Smooth muscle cell (in vitro differentiated cells): Measurements from ENCODE around the gene LRRN2. TPM values are rescaled to one million over a fixed set of nuclear protein-coding genes. Genes with fewer than 3 reads are reported as not detected.

Experiments
- DNase-seq: peaks from one replicate; lab custom pipeline; 2025; ENCODE audit not compliant: unreplicated experiment; lab: John Stamatoyannopoulos, UW
- H2AFZ ChIP-seq: fragments of 200-600 bp; sonication (generic); 2 replicates; pipeline ENCODE4 v1.6.0; 2016; ENCODE audit warnings: antibody characterized with exemption, low read depth, mild to moderate bottlenecking
- H3F3A ChIP-seq: fragments of 200-600 bp; sonication (generic); 2 replicates; pipeline ENCODE4 v1.6.0; 2017; ENCODE audit warnings: antibody characterized with exemption, low read depth
- H3K27ac ChIP-seq: fragments of 200-600 bp; sonication (generic); 2 replicates; pipeline ENCODE4 v1.5.1; 2016; ENCODE audit warnings: low read depth, mild to moderate bottlenecking
- H3K27me3 ChIP-seq: fragments of 200-600 bp; sonication (generic); 2 replicates; pipeline ENCODE4 v1.6.1; 2016; ENCODE audit warnings: low read depth, mild to moderate bottlenecking
- H3K36me3 ChIP-seq: fragments of 200-600 bp; sonication (generic); 2 replicates; pipeline ENCODE4 v1.5.1; 2016; ENCODE audit warnings: low read depth
- H3K4me1 ChIP-seq: fragments of 200-600 bp; sonication (generic); 2 replicates; pipeline ENCODE4 v1.5.1; 2016; ENCODE audit warnings: low read depth
- H3K4me2 ChIP-seq: fragments of 200-600 bp; sonication (generic); 2 replicates; pipeline ENCODE4 v1.6.0; 2016; ENCODE audit warnings: mild to moderate bottlenecking
- H3K4me3 ChIP-seq: fragments of 200-600 bp; sonication (generic); 2 replicates; pipeline ENCODE4 v1.5.1; 2016; ENCODE audit warnings: mild to moderate bottlenecking
- H3K79me2 ChIP-seq: fragments of 200-600 bp; sonication (generic); 2 replicates; pipeline ENCODE4 v1.6.0; 2016; ENCODE audit warnings: low read depth, mild to moderate bottlenecking
- H3K9ac ChIP-seq: fragments of 200-600 bp; sonication (generic); 2 replicates; pipeline ENCODE4 v1.6.0; 2016; ENCODE audit warnings: low read depth
- H3K9me3 ChIP-seq: fragments of 200-600 bp; sonication (generic); replicated peaks from 2 replicates; pipeline ENCODE4 v1.5.1; 2016; ENCODE audit warnings: low read depth
- H4K20me1 ChIP-seq: fragments of 200-600 bp; sonication (generic); 2 replicates; pipeline ENCODE4 v1.6.0; 2016; ENCODE audit warnings: low read depth
- WGBS: methylation state at CpG from one replicate; pipeline ENCODE4 v1.1.7; 2016; ENCODE audit warnings: low lambda C conversion rate; 5-methylcytosine and 5-hydroxymethylcytosine counted together
- polyA plus RNA-seq: library from polyadenylated mRNA; unstranded; fragments of >200 nt; fragmentation: Nextera tagmentation; extraction: Ambion mirVana; gene quantifications from 2 replicates; pipeline ENCODE4 v1.2.1, GENCODE V29; 2016
- total RNA-seq: library from RNA; depleted of rRNA; stranded (reverse); fragments of >200 nt; gene quantifications from 2 replicates; pipeline ENCODE4 v1.2.3, GENCODE V29; 2014
- TF ChIP-seq, protein P1 (sequence below): fragments of 200-600 bp; sonication (generic); IDR thresholded peaks from 2 replicates; pipeline ENCODE4 v1.5.1; 2017; ENCODE audit warnings: borderline replicate concordance, mild to moderate bottlenecking, antibody characterized with exemption; ENCODE audit not compliant: insufficient read depth, poor library complexity, severe bottlenecking

Gene LRRN2
- total and polyA plus RNA-seq, 2 experiments from 2014 or later, result 1.3 to 2.4 TPM

DNA sequence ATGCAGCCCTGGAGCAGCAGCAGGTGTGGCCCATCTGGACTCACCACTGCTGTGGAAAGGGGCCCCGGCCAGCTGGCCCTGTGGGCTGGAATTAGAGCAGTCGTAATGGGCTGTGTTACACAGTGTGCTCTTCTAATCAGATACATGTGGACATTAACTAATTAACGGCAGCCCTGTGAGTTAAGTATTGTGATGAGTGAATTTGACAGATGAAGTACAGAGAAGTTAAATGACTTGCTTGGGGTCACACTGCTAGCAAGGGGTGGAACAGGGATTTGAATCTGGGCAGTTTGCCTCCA lies 110.7 kb downstream of the LRRN2 start:
- Histone ChIP-seq H3K9ac (no peak overlapping the region), H3K79me2 (no peaks in the 10 kb centered on the region), H2AFZ (no peak overlapping the region), H4K20me1 (no peaks in the 10 kb centered on the region), H3K36me3 (no peaks in the 10 kb centered on the region), H3F3A (no peaks in the 10 kb centered on the region), H3K27ac (no peak overlapping the region), H3K4me1 (peaks cover 8% of the 10 kb centered on the region), H3K27me3 (peaks cover 7% of the 10 kb centered on the region), H3K4me3 (no peak overlapping the region), H3K4me2 (no peak overlapping the region), H3K9me3 (no peaks in the 10 kb centered on the region)
- TF ChIP-seq, protein P1, sequence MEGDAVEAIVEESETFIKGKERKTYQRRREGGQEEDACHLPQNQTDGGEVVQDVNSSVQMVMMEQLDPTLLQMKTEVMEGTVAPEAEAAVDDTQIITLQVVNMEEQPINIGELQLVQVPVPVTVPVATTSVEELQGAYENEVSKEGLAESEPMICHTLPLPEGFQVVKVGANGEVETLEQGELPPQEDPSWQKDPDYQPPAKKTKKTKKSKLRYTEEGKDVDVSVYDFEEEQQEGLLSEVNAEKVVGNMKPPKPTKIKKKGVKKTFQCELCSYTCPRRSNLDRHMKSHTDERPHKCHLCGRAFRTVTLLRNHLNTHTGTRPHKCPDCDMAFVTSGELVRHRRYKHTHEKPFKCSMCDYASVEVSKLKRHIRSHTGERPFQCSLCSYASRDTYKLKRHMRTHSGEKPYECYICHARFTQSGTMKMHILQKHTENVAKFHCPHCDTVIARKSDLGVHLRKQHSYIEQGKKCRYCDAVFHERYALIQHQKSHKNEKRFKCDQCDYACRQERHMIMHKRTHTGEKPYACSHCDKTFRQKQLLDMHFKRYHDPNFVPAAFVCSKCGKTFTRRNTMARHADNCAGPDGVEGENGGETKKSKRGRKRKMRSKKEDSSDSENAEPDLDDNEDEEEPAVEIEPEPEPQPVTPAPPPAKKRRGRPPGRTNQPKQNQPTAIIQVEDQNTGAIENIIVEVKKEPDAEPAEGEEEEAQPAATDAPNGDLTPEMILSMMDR, result no peak
- WGBS, result 73% methylated on average over 3 of the region's 3 CpGs
- no peak for DNase-seq

DNA sequence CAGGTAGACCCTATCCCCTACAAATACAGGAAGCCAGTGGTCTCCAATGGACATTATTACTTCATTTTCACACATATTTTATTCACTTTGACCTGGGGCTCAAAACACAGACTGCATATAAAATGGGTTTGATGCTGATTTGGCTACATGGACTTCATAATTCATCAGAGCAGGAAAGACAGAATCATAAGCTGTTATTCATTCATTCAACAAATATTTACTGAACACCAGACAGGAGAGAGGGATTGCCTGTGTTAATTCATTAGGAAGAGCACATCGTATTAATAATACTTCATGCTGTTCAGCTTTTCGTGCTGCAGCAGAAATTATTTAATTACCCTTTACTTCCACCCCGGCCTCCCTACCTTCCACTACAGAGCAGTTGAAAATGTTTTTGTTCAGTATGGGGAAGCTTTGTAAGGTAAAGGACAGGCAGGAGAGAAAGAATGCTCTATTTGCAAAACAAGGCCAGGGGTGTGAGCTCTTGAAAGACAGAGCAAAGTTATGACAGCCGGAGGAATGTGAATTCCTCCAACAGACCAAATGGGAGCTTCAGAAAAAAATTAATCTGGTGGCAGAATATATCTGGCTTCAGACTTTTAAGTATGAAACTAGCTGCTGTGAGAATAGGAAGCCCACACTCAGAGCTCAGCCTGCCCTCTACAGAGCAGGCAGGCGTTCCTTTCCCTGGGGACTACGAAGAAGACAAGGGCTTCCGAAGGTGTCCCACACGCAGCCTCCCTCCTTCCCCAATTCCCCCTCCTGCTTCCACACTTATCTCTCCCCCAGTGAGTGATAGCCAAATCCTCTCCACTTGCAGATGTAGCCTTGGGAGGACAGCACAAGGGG lies 111.3 kb downstream of the LRRN2 start:
- Histone ChIP-seq H3K36me3 (no peaks in the 10 kb centered on the region), H3K27ac (no peak overlapping the region), H3K4me1 (peaks cover 8% of the 10 kb centered on the region), H3K4me3 (no peak overlapping the region), H3K9ac (no peak overlapping the region), H4K20me1 (no peaks in the 10 kb centered on the region), H2AFZ (no peak overlapping the region), H3F3A (no peaks in the 10 kb centered on the region), H3K79me2 (no peaks in the 10 kb centered on the region), H3K27me3 (peaks cover 7% of the 10 kb centered on the region), H3K4me2 (no peak overlapping the region), H3K9me3 (no peaks in the 10 kb centered on the region)
- 59% methylated on average over 8 of the region's 8 CpGs for WGBS
- DNase-seq, result no peak
- TF ChIP-seq, protein P1, result no peak

DNA sequence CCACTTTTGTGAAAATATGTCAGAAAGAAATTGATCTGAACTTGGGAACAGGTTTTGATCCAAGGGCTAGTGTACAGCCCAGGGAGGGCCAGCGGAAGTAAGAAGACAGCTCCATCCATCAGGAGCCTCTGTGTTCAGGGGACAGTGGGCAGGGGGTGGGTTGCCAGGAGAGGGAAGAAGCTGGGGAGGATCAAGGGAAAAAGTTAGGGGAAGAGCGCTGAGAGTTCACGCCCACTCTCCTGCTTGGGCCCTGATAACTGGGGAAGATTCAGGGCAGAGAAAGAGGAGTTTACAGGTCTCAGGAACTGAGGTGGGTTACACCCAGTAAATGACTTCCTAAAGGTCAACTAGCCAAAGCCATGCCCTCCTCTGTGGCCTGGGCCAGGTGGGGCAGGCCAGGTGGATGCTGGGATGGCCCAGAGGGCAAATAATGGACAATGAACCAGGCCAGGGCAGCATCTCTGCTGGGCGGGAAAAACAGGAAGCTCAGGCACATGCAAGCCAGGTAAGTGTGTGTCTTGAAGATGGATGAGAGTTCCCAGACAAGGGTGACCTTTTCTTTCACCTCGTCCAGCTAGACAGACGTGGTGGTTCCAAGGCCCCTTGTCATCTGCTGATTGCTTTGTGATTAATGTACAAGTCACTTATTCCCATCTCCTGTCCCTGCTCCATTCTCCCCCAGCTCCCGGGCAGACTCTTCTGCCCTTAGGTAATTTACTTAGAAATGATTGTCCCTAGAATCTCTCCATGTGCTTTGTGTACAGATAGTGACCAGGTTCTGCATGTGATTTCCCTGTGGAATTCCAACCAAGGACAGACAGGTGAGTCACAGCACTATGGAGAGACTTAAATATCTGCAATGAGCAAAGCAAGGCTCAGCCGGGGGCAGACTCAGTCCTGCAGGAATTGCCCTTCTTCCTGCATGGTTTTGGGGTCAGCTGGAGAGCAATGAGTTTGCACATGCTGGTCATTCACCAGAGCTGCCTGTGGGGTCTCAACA lies 112.3 kb downstream of the LRRN2 start:
- Histone ChIP-seq H3K4me3 (no peak overlapping the region), H2AFZ (no peak overlapping the region), H3K27me3 (peaks cover 7% of the 10 kb centered on the region), H3K9ac (no peak overlapping the region), H3K27ac (no peak overlapping the region), H3K4me2 (no peak overlapping the region), H3F3A (no peaks in the 10 kb centered on the region), H3K79me2 (no peaks in the 10 kb centered on the region), H4K20me1 (no peaks in the 10 kb centered on the region), H3K9me3 (no peaks in the 10 kb centered on the region), H3K36me3 (no peaks in the 10 kb centered on the region), H3K4me1 (peaks cover 10% of the 10 kb centered on the region)
- DNase-seq, result no peak
- TF ChIP-seq, protein P1, result no peak
- 74% methylated on average over 8 of the region's 8 CpGs for WGBS
